GM19193 (cell line): ENCODE results near the gene OR8K5.

Experiments used
- POLR2A ChIP-seq: IDR thresholded peaks from 4 replicates; pipeline ENCODE4 v1.6.1; 2011; ENCODE audit not compliant: insufficient read depth, insufficient read length; ENCODE audit errors: extremely low read depth

OR8K5 gene, protein sequence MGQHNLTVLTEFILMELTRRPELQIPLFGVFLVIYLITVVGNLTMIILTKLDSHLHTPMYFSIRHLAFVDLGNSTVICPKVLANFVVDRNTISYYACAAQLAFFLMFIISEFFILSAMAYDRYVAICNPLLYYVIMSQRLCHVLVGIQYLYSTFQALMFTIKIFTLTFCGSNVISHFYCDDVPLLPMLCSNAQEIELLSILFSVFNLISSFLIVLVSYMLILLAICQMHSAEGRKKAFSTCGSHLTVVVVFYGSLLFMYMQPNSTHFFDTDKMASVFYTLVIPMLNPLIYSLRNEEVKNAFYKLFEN

DNA sequence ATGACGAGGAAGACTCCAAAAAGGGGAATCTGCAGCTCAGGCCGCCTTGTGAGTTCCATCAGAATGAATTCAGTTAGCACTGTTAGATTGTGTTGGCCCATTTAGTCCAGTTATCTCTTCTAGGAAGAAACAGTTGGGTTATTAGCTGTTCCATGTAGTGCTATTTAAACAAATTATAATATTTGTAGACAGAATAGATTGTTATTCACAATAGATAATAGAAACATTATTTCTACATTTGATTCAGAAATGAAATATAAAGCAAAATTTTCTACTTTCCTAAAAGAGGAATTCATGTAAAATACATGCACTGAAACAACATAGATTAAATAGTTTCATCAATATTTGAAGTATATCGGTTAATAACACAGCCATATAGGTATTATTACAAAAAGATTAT, at the start of gene OR8K5:
Gene OR8K5, minus strand, starts transcription at position 101 of the 400 bp plus-strand sequence. Its CDS starts 0 bp downstream, at position 101.
- no peak for TF ChIP-seq POLR2A

DNA sequence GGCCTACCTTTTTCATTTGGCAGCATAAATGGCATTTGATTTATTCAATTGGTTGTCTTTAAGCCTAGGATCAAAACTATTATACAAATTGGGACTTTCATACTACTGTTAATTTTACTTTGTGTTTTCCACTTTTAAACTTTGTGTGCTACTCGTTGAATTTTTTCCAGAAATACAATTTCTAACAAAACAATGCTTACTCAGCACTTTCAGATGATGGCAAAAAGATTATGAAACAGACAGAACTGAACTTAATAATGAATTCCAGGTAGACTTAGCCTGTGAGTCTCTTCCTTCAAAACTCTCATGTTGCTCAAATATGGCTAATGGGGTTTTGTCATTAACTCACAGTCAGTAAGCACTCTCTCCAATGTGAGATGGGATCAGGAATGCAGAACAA, 47.7 kb upstream of the OR8K5 start:
- no peak for TF ChIP-seq POLR2A

DNA sequence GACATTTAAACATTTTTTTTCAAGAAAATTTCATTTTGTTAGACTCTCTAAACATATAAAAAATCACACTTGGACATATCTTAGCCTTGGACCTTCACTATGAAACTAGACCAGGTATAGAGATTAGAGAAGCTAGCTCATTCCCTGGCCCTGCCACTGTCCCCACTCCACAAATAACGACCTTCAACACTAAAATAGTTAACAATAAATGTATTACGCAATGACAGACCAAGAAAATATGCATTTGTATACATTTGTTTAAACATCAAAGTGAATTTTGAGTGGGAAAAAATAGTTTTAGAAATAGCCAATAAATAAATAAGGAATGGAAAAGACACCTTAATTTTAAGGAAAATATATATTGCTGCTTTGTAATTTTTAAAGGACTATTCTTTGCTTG, 37.2 kb upstream of the OR8K5 start:
- no peak for TF ChIP-seq POLR2A

DNA sequence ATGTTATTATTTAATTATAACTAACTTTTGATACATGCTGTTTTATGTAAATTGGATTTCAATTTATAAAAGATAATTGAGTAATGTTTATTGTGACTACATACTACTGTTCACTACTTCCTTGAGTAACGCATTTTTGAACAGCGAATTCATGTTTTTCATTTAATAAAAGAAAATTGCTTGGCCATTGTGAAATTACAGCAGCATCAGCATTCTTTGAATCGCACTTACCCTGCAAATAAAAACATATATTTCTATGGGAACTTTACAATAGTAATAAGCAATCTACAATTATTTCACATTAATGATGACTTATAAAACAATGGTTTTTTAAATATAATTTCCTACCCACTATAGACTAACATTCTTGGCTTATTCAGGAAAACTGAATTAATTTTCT, 36.6 kb upstream of the OR8K5 start:
- TF ChIP-seq POLR2A = no peak

DNA sequence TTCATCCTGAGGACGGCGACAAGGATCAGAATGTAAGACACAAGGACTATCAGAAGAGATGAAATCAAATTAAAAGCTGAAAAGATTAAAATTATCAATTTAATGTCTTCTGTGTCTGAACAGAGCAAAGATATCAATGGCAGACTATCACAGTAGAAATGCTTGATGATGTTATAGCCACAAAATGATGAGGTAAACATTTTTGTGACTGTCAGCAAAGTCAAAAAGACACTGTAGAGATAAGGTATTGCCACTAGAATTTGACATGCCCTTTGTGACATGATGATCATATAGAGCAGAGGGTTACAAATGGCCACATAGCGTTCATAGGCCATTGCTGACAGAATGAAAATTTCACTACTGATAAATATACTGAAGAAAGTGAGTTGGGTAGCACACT, 28.5 kb upstream of the OR8K5 start:
- TF ChIP-seq POLR2A = no peak

- TF ChIP-seq POLR2A = no peak
Observed at GRCh38 chr11:56183459-56183858, 23.3 kb upstream of the OR8K5 start.

- no peak for TF ChIP-seq POLR2A
Observed at GRCh38 chr11:56176318-56176717, 16.2 kb upstream of the OR8K5 start, which contains the start of gene OR5J2. OR5J2 (plus strand) TSS chr11:56176618; CDS start chr11:56176618, 0 bp downstream.

- TF ChIP-seq POLR2A = no peak
Observed at GRCh38 chr11:56172256-56172830, 12.2 kb upstream of the OR8K5 start.

- TF ChIP-seq POLR2A = no peak
Observed at GRCh38 chr11:56163804-56164203, 3.7 kb upstream of the OR8K5 start.

GRCh38 chr11:56152333-56152732, 7.8 kb downstream of the OR8K5 start:
- no peak for TF ChIP-seq POLR2A

DNA sequence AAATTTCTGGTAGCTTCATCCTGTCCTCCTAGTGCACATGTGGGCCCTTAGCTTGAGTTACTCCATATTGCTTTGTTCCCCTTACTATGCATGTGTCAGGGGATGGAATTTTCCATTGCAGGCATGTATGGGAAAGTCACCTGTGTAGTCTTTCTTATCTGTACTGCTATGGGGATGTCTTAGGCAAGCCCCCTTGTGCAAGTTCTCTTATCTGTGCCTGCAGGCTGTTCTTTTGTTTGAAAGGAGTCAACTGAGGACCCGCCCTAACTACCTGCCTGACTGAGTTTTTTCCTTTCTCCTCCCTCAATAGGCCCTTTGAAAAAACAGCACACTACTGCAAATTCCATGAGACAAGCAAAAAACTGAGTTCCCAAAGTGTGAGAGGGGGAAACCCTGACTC, 8.7 kb downstream of the OR8K5 start:
- TF ChIP-seq POLR2A = no peak

- TF ChIP-seq POLR2A = no peak
Observed at GRCh38 chr11:56140151-56140661, 19.9 kb downstream of the OR8K5 start, which contains the start of gene OR8J3. OR8J3 (minus strand) TSS chr11:56140201; CDS start chr11:56137718, 2,483 bp downstream.

DNA sequence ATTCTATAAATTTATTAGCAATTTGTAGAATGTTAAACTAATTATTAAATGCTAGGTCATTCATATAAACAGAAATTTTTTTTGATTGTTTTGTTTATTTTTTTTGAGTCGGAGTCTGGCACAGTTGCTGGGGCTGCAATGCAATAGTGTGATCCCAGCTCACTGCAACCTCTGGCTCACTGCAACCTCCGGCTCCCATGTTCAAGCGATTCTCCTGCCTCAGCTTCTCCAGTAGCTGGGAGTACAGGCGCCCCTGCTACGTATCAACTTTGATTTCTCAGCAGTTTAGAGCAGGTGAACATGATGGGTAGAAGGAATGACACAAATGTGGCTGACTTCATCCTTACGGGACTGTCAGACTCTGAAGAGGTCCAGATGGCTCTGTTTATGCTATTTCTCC, 38.0 kb downstream of the OR8K5 start, which contains the start of gene OR8H3:
Gene OR8H3, plus strand, starts transcription at position 301 of the 400 bp plus-strand sequence. Its CDS starts 0 bp downstream, at position 301.
- no peak for TF ChIP-seq POLR2A
